HUES6 (cell line): Measurements from ENCODE around the gene CTR9.
"Not testable (repeated sequence)": the region's sequence is repeated elsewhere in the genome, so short reads cannot be mapped to it uniquely, and the experiment has no call there.

Experiments used
- H3K27ac ChIP-seq: 2 replicates; pipeline ENCODE4 v1.7.0; 2013; ENCODE audit warnings: low read depth, mild to moderate bottlenecking, low read length, inconsistent platforms
- H3K27me3 ChIP-seq: 2 replicates; pipeline ENCODE4 v1.6.1; 2013; ENCODE audit warnings: low read length; ENCODE audit not compliant: control insufficient read depth, insufficient read depth
- H3K36me3 ChIP-seq: 2 replicates; pipeline ENCODE4 v1.6.1; 2013; ENCODE audit warnings: low read length; ENCODE audit not compliant: control insufficient read depth, insufficient read depth
- H3K4me1 ChIP-seq: 2 replicates; pipeline ENCODE4 v1.6.1; 2013; ENCODE audit warnings: low read length; ENCODE audit not compliant: control insufficient read depth, insufficient read depth
- H3K4me3 ChIP-seq: 2 replicates; pipeline ENCODE4 v1.5.1; 2013; ENCODE audit warnings: low read depth, low read length
- H3K9ac ChIP-seq: one replicate; pipeline ENCODE4 v1.6.1; 2013; ENCODE audit warnings: mild to moderate bottlenecking, low read length
- H3K9me3 ChIP-seq: 2 replicates; pipeline ENCODE4 v1.6.1; 2013; ENCODE audit warnings: low read depth, low read length; ENCODE audit not compliant: control insufficient read depth, insufficient read depth

Gene CTR9

DNA sequence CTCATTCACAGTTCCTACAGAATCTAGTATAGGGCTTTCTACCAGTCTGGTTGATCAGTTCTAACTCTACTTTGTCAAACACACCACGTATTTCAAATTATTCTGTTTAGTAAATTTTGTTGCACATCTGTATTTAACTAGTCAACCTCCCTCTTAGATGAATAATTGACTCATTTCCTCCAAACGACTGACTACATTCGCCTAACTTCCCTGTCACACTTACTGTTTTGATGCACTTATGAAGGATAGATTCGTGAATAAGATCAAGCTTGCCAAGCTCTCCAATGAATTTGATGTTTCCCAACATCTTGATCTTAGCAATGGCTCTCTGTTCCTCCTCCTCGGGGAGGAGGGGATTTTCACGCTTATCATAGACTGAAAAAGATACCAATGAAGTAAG lies 52.6 kb downstream of the CTR9 start:
- H3K4me3 ChIP-seq, result no peak overlapping the region
- no peaks in the 10 kb centered on the region for H3K9me3 ChIP-seq
- H3K9ac ChIP-seq, result no peak overlapping the region
- peaks cover 96% of the 10 kb centered on the region for H3K36me3 ChIP-seq
- H3K27me3 ChIP-seq, result no peaks in the 10 kb centered on the region
- peaks cover 4% of the 10 kb centered on the region; the same call in 1 of the 2 replicates for H3K4me1 ChIP-seq
- no peak overlapping the region for H3K27ac ChIP-seq

DNA sequence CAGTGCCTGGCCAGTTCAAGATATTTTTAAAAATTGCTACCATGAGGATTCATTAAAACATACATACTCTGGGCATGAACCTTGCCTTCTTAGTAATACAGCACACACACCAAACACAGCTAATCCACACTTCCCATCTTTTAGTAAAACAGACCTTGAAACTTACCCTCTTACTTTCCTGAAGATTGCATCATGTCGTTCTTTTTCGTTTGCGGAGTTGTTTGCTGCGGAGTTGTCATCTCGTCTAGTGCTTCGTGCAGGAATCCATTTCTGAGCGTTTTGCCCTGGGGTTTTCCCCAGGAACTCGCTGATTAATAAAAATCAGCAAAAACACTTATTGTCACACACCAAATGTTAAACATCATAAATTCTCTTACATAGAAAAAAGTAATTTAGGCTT lies 54.7 kb downstream of the CTR9 start:
- Histone ChIP-seq H3K4me1 (peaks cover 8% of the 10 kb centered on the region), H3K4me3 (no peak overlapping the region), H3K9me3 (no peaks in the 10 kb centered on the region), H3K36me3 (peaks cover 75% of the 10 kb centered on the region), H3K27me3 (no peaks in the 10 kb centered on the region), H3K9ac (no peak overlapping the region), H3K27ac (no peak overlapping the region)

DNA sequence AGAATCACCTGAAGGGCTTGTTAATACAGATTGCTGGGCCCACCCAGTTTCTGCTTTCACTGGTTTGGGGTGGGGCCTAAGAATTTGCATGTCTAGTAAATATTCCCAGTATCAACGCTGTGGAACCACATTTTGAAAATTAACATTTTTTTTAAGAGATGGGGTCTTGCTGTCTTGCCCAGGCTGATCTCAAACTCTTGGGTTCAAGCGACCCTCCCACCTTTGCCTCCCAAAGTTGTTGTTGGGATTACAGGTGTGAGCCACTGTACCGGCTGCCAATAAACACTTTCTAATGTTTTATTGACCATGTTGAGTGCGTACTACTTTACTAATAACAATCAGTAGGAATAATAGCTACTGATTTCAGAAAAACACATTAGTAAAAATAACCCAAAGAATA lies 55.2 kb downstream of the CTR9 start:
- Histone ChIP-seq H3K9ac (no peak overlapping the region), H3K4me3 (peak overlapping the region; percentile 100; the same call in 1 of the 2 replicates), H3K4me1 (peaks cover 8% of the 10 kb centered on the region), H3K9me3 (no peaks in the 10 kb centered on the region), H3K27ac (no peak overlapping the region), H3K36me3 (peaks cover 71% of the 10 kb centered on the region), H3K27me3 (no peaks in the 10 kb centered on the region)

DNA sequence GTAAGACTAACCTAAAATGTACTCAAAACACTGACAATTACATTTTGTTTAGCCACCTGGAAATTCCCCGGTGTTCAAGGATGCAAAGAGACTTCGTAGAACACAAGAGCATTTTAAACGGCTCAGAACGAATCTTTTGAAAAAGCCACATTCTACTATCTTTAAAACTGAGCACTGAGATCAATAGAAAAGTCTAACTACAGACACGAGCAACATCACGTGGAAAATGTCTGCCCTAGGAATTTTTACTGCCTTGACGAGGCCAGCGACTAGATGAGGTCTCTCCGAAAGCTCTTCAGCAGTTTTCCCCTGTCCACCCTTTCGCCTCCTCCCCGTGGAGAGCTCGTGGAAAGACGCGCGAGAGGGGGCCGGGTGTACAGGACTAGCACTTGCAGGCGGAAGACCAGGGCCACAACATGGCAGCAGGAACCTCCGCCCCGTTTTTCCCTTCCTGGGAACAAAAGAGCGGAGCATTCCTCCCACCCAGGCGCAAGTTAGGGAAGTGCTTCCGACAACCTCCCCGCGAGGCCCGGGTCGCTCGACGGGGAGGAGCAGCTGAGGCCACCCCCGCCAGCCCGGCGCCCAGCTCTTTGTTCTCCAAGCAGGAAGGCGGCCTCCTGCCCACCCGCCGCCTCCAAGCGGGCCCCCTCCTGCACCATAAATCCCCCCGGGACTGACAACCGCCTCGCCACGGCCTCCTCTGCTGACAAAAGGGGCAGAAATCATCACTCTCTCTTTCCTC lies 56.6 kb downstream of the CTR9 start:
- no peaks in the 10 kb centered on the region for H3K9me3 ChIP-seq
- peaks cover 56% of the 10 kb centered on the region for H3K36me3 ChIP-seq
- peak overlapping the region; percentile 100 for H3K4me3 ChIP-seq
- H3K27me3 ChIP-seq, result no peaks in the 10 kb centered on the region
- H3K4me1 ChIP-seq, result peaks cover 8% of the 10 kb centered on the region
- H3K9ac ChIP-seq, result peak overlapping the region; percentile 100
- peak overlapping the region; percentile 100 for H3K27ac ChIP-seq

DNA sequence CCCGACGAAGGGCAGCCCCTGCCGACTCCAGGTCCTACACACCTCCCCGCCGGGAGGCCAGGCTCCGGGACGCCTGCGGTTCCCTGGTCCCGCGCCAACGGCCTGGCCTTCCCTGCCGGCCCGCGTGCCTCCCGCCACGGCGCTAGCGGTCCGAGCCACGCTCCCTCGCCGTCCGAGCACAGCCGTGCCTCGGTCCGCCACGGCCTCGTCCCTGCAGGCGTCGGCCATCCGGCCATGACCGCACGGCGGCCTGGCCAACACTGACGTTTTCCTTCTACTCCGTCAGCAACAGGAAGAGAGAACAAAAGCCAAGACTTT lies 57.1 kb downstream of the CTR9 start:
- peak overlapping the region; percentile 100 for H3K4me3 ChIP-seq
- H3K27ac ChIP-seq, result peak overlapping the region; percentile 100
- H3K36me3 ChIP-seq, result peaks cover 51% of the 10 kb centered on the region

DNA sequence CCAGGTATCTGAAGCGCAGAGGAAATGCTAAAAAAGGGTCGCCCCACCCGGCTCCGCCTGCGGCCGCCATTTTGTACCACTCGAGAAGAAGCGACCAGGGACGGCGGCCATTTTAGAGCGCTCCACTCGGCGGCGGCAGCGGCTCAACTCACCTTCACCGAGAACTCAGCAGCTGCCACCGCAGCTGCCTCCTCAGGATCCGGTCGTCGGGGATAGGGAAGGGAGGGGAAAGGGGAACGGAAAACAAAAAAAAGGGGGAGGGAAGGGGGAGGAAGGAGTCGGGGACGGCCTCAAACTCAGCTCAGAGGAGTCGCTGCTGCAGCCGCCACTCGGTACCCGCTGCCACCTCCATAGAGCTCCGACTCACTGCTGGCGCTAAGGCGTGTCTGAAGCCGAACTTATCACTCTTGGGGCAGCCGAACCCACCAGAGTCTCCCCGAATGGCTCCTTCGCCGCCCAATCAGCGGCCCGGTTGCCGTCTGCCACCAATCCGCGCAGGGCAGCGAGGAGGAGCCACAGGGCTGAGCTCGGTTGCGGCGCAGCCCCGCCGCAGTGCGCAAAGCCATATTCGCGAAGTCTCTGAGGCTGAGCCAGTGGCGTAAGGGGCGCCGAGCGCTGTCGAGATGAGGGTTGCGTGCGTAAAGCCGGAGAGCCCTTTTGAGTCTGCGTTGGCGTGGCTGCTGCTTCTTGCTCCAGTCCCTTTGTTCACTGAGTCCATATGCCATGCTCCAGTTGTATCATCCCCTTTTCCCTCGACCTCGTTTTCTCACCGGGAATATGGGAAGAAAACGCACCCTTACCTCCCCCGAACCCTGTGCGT lies 57.7 kb downstream of the CTR9 start, which contains the start of gene EIF4G2:
Gene EIF4G2 (minus strand): TSS at position 374 of the 820 bp plus-strand sequence.
- peak within 1 kb of the TSS; percentile 100 for H3K4me3 ChIP-seq
- H3K27ac ChIP-seq, result peak within 1 kb of the TSS; percentile 100
- H3K9ac ChIP-seq, result peak within 1 kb of the TSS; percentile 100
- H3K4me1 ChIP-seq, result peaks cover 8% of the 10 kb centered on the region
- H3K36me3 ChIP-seq, result peaks cover 45% of the 10 kb centered on the region
- H3K9me3 ChIP-seq, result no peaks in the 10 kb centered on the region
- H3K27me3 ChIP-seq, result no peaks in the 10 kb centered on the region

More for the DNA sequence above, 57.1 kb downstream of the CTR9 start:
- peaks cover 8% of the 10 kb centered on the region for H3K4me1 ChIP-seq
- H3K9me3 ChIP-seq, result no peaks in the 10 kb centered on the region
- peak overlapping the region; percentile 100 for H3K9ac ChIP-seq
- no peaks in the 10 kb centered on the region for H3K27me3 ChIP-seq

DNA sequence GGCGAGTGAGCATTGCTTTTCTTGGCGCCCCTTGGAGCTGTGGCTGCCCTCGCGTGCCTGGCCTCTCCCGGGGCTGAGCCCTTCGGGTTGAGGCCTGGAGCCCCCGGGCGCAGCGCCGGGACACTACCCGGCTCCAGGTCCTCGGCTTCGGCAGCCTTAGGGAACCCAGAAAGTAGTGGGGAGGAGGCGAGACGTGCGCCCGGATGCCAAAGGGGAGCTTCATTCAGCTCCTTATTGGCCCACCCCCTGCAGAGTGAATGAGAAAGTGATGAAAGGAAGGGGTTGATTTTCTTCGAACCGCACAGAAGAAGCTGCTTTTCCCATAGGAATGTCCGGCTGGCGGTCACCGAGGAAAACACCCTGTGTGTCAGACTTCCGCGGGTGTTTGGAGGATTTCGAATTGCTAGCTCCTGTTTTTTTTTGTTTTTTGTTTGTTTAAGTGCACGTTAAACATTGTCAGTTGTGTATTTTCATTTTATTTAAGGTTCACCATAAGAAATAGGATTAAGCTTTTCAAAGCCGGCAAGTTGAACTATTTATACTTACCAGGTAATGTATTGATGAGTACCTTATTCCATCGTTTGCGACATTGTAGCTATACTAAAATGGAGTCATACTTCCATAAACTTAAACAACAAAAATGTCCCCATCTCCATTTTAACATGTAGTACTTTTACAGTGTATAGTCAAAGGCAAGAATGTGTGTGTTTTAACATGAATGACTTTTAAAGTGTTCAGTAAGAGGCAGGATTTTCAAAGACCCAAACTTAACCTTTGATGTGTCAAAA lies 58.5 kb downstream of the CTR9 start:
- peak overlapping the region; percentile 100 for H3K9ac ChIP-seq
- peak overlapping the region; percentile 100 for H3K4me3 ChIP-seq
- H3K27ac ChIP-seq, result peak overlapping the region; percentile 100
- H3K27me3 ChIP-seq, result no peaks in the 10 kb centered on the region
- H3K9me3 ChIP-seq, result no peaks in the 10 kb centered on the region
- peaks cover 8% of the 10 kb centered on the region for H3K4me1 ChIP-seq
- H3K36me3 ChIP-seq, result peaks cover 37% of the 10 kb centered on the region

DNA sequence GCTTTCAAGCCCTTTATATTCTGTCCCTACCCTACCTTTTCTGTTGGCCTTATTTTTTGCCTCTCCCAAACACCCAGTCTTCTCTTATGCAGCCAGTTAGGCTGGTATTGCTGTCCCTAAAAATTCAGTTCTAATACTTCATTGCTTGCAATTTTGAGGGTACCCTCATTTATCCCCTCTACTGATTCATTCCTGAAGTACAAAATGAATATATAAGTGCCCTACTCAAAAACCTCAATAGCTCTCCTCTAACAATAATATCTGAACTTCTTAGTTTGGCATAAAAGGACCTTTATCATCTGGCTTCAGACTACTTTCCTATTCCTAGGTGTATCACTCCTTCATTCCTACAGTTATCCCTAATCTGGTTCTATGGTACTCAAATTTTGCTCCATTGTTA lies 62.9 kb downstream of the CTR9 start:
- Histone ChIP-seq H3K9me3 (no peaks in the 10 kb centered on the region), H3K4me3 (no peak overlapping the region), H3K4me1 (peaks cover 4% of the 10 kb centered on the region; the same call in 1 of the 2 replicates), H3K36me3 (no peaks in the 10 kb centered on the region), H3K27me3 (no peaks in the 10 kb centered on the region), H3K27ac (no peak overlapping the region), H3K9ac (no peak overlapping the region)

DNA sequence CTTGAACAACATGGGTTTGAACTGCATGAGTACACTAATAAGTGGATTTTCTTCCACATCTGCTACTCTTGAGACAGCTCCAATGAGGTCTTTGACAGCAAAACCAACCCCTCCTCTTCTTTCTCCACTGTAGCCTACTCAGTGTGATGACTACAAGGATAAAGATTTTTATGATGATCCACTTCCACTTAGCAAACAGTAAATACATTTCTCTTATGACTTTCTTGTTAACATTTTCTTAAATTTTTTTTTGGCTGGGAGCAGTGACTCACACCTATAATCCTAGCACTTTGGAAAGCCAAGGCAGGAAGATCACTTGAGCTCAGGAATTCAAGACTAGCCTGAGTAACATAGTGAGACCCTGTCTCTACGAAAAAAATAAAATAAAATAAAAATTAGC lies 67.5 kb downstream of the CTR9 start:
- Histone ChIP-seq H3K27me3 (no peaks in the 10 kb centered on the region), H3K4me3 (no peak overlapping the region), H3K9me3 (no peaks in the 10 kb centered on the region), H3K36me3 (no peaks in the 10 kb centered on the region), H3K9ac (no peak overlapping the region), H3K27ac (no peak overlapping the region), H3K4me1 (no peaks in the 10 kb centered on the region)

DNA sequence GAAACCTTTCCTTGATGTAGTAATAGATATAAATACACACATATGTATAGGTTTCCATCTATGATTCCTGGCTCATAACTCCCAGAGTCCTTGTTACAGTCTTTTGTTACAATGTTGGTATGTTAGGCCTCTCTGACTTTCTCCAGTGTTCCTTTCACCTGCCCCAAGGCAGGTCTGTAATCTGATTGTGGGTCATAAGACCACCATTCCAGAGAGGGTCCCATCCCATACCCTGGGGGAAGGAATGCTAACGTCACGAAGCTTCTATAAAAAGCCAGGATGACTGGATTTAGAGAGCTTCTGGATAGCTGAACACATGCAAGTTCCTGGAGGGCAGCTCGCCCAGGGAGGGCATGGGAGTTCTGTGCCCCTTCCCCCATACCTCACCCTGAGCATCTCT lies 71.4 kb downstream of the CTR9 start:
- not testable (repeated sequence) for H3K27ac ChIP-seq, H3K4me3 ChIP-seq, H3K9me3 ChIP-seq, H3K4me1 ChIP-seq, H3K36me3 ChIP-seq, H3K9ac ChIP-seq, H3K27me3 ChIP-seq
